Transverse colon (tissue), 4 donors: Measurements from ENCODE around the gene VAV2. TPM values are rescaled to one million over a fixed set of nuclear protein-coding genes. Genes with fewer than 3 reads are reported as not detected.

ENCODE experiments used
- DNase-seq: peaks from one replicate; pipeline ENCODE4 v3.0.0-alpha.2; 2019
- H3K27ac ChIP-seq, 4 donors: fragments of 200-600 bp; sonication (generic); 2 replicates each; pipeline ENCODE4 v1.5.1; 2016 to 2018; ENCODE audit warnings: inconsistent platforms in 4 of 4
- H3K27me3 ChIP-seq: fragments of 200-600 bp; sonication (generic); 2 replicates; pipeline ENCODE4 v1.5.1; 2017; ENCODE audit warnings: inconsistent platforms
- H3K36me3 ChIP-seq, 4 donors: fragments of 200-600 bp; sonication (generic); 2 replicates each; pipeline ENCODE4 v1.5.1; 2017 to 2019; ENCODE audit warnings: inconsistent platforms in 4 of 4
- H3K4me1 ChIP-seq, 4 donors: fragments of 200-600 bp; sonication (generic); 2 replicates each; pipeline ENCODE4 v1.5.1; 2017 to 2020; ENCODE audit warnings: inconsistent platforms in 4 of 4
- H3K4me3 ChIP-seq, 4 donors: fragments of 200-600 bp; sonication (generic); 1 replicate in 1 of 4; 2 replicates in 3 of 4; pipeline versions ENCODE4 v1.5.1 to v1.6.1; 2017 to 2019; ENCODE audit warnings: inconsistent platforms in 4 of 4
- H3K9me3 ChIP-seq, 2 donors: fragments of 200-600 bp; sonication (generic); 2 replicates each; pipeline ENCODE4 v1.5.1; 2017 to 2019; ENCODE audit warnings: inconsistent platforms in 2 of 2
- EP300 ChIP-seq: sonication (generic); formaldehyde crosslinking; IDR thresholded peaks from one replicate; pipeline ENCODE4 v1.6.1; 2017; ENCODE audit warnings: antibody characterized with exemption, low read depth
- POLR2A ChIP-seq: fragments of 450-650 bp; IDR thresholded peaks from one replicate; pipeline ENCODE4 v1.6.1; 2016; ENCODE audit warnings: antibody characterized with exemption, mild to moderate bottlenecking, moderate library complexity
- POLR2AphosphoS5 ChIP-seq, 3 donors: sonication (generic); formaldehyde crosslinking; IDR thresholded peaks; one replicate each; pipeline ENCODE4 v1.6.1; 2016; ENCODE audit warnings: antibody characterized with exemption in 3 of 3
- WGBS, 2 donors: methylation state at CpG; one replicate each; pipeline ENCODE4 v1.1.5; 2018; ENCODE audit warnings: low coverage in 1 of 2; 5-methylcytosine and 5-hydroxymethylcytosine counted together
- in situ Hi-C, 4 donors: fragments of 200-750 bp; cut with MboI; loops; one replicate each; pipeline versions ENCODE4 v1.15.0 to v1.15.1; 2017; ENCODE audit warnings: low sequenced_read_pairs in 3 of 4, low pct_ligation_motif_present in 1 of 4, low pct_unique_long_range_greater_than_20kb in 1 of 4
- intact Hi-C: fragments of 100-400 bp; cut with DNase I; formaldehyde crosslinking; loops from one replicate; pipeline ENCODE4 v1.15.1; 2023; ENCODE audit warnings: low total_unique reads
- total RNA-seq, 4 donors: library from RNA; depleted of rRNA; stranded (reverse); fragments of >200 nt; gene quantifications; one replicate each; pipeline ENCODE4 v1.1.0, GENCODE V29; 2016
- TF ChIP-seq, protein P1 (sequence below), 5 experiments: fragments of 200-600 bp in 3 of 5; fragments of 450-650 bp in 2 of 5; sonication (generic) in 3 of 5; IDR thresholded peaks; 1 replicate in 2 of 5; 2 replicates in 3 of 5; pipeline ENCODE4 v1.5.1; 2016 to 2017; ENCODE audit warnings: antibody characterized with exemption in 5 of 5, inconsistent platforms in 3 of 5, mild to moderate bottlenecking in 2 of 5, moderate library complexity in 1 of 5

Gene VAV2
- total RNA-seq, 4 donors from 2014 or later: 8.2 to 52.4 (median 24.5) TPM

DNA sequence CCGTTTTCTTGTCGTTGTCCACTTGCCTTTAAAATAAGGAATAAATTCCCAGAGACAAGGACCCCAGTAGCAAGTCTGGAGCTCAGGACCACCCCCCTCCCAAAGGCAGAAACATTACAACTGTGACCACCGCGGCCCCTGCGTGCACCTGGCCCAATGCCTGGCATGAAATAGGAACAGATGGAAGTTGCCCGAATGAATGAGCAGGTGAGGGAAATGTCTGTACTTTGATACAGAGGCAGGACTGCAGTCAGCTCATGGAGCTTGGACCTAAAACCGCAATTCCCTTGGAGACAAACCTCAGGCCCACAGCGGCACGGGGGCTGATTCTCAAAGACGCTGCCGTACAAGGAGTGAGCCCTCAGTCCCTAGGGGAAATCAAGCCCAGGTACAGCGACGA lies 198.7 kb downstream of the VAV2 start:
- H3K27me3 ChIP-seq: no peaks in the 10 kb centered on the region
- peaks cover 4 to 26% (median 19%) of the 10 kb centered on the region in 4 donors for H3K4me1 ChIP-seq
- no peak overlapping the region for H3K27ac ChIP-seq
- no peak for DNase-seq
- H3K36me3 ChIP-seq: no peaks in the 10 kb centered on the region
- TF ChIP-seq EP300: no peak
- TF ChIP-seq POLR2A: no peak
- TF ChIP-seq, protein P1, sequence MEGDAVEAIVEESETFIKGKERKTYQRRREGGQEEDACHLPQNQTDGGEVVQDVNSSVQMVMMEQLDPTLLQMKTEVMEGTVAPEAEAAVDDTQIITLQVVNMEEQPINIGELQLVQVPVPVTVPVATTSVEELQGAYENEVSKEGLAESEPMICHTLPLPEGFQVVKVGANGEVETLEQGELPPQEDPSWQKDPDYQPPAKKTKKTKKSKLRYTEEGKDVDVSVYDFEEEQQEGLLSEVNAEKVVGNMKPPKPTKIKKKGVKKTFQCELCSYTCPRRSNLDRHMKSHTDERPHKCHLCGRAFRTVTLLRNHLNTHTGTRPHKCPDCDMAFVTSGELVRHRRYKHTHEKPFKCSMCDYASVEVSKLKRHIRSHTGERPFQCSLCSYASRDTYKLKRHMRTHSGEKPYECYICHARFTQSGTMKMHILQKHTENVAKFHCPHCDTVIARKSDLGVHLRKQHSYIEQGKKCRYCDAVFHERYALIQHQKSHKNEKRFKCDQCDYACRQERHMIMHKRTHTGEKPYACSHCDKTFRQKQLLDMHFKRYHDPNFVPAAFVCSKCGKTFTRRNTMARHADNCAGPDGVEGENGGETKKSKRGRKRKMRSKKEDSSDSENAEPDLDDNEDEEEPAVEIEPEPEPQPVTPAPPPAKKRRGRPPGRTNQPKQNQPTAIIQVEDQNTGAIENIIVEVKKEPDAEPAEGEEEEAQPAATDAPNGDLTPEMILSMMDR (IDR thresholded peaks at IDR 0.05): no peak
- TF ChIP-seq POLR2AphosphoS5 (IDR thresholded peaks at IDR 0.05): no peak
- H3K4me3 ChIP-seq: no peak overlapping the region
- 18 to 55% methylated on average over 2 to 13 of the region's 13 CpGs for WGBS, 2 donors
- intact Hi-C loops (loop anchor here (10.0 kb wide), 1 partner anchor 301 kb away; no protein-coding TSS in a partner anchor), in situ Hi-C loops (loop anchor here in 3 of 4 donors (5.0 to 25.0 kb wide), 2 partner anchors 204 to 319 kb away; no protein-coding TSS in a partner anchor)
- H3K9me3 ChIP-seq: no peaks in the 10 kb centered on the region

DNA sequence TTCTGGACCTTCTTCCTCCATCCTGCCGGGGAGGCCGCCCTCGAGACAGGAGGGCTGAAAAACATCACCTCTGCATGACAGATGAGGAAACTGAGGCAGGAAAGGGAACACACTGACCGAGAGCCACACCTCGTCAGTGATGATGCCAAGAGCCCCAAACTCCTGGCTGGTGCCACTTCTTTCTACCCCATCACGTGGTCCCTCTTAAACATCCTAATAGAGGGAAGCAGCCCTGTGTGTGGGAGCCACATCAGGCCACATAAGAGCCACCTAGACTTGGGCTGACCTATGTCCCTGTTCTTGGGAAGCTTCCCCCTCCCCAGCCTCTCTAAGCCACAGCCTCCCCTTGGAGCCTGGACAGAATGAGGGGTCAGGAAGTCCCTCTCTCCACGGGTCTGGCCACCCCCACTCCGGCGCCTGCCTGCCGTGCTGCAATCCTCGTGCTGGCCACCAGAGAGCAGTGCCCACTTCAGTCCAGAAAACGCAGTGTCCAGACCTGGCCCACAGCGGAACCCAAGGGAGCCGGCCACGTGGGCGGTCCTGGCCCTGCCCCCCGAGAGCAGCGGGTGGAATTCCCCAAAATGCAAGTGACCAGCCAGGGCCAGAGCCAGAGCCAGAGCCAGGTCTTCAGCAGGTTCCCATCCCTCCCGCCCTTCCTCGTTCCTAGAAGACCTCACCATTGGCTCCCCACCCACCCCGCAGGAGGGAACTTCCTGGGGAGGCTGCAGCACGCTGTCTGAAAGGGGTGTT lies 199.2 kb downstream of the VAV2 start:
- Histone ChIP-seq H3K4me1 (peaks cover 4 to 31% (median 25%) of the 10 kb centered on the region in 4 donors), H3K4me3 (no peak overlapping the region), H3K27ac (no peak overlapping the region), H3K27me3 (no peaks in the 10 kb centered on the region), H3K36me3 (no peaks in the 10 kb centered on the region), H3K9me3 (no peaks in the 10 kb centered on the region)
- TF ChIP-seq POLR2A (no peak), EP300 (no peak), POLR2AphosphoS5 (IDR thresholded peaks at IDR 0.05) (no peak)
- TF ChIP-seq, protein P1 (IDR thresholded peaks at IDR 0.05): peak; percentile 92 to 97 (median 96)
- in situ Hi-C loops (loop anchor here in 3 of 4 donors (5.0 to 25.0 kb wide), 2 partner anchors 204 to 319 kb away; no protein-coding TSS in a partner anchor), intact Hi-C loops (loop anchor here (10.0 kb wide), 1 partner anchor 302 kb away; no protein-coding TSS in a partner anchor)
- DNase-seq: peak; percentile 77
- 26% methylated on average over 22 of the region's 22 CpGs; no CpG with 5 or more reads in 1 of the 2 donors for WGBS, 2 donors

DNA sequence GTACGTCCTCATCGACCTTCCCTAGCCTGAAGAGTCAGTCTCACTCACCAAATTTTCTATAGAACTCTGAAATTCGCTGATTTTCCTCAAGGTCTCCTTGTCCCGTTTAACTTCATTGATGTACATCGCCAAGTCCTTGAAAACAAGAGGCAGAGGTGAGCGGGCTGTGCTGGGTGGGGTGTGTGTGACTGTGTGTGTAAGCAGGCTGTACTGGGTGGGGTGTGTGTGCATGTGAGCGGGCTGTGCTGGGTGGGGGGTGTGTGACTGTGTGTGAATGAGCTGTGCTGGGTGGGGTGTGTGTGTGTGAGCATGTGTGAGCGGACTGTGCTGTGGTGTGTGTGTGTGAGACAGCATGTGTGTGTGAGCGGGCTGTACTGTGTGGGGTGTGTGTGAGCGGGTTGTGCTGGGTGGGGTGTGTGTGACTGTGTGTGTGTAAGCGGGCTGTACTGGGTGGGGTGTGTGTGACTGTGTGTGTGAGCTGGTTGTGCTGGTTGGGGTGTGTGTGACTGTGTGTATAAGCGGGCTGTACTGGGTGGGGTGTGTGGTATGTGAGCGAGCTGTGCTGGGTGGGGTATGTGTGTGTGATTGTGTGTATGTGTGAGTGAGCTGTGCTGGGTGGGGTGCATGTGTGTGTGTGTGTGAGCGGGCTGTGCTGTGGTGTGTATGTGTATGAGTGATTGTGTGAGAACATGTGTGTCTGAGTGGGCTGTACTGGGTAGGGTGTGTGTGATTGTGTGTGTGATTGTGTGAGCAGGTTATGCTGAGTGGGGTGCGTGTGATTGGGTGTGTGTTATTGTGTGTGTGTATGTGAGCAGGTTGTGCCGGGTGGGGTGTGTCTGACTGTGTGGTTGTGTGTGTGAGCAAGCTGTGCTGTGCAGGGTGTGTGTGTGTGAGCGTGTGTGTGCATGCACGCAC lies 200.1 kb downstream of the VAV2 start:
- TF ChIP-seq POLR2AphosphoS5 (IDR thresholded peaks at IDR 0.05): no peak
- TF ChIP-seq, protein P1 (IDR thresholded peaks at IDR 0.05): no peak
- TF ChIP-seq EP300: no peak
- no peak for TF ChIP-seq POLR2A

More for the DNA sequence above, 200.1 kb downstream of the VAV2 start:
- Histone ChIP-seq H3K4me3 (no peak overlapping the region), H3K27ac (no peak overlapping the region), H3K36me3 (no peaks in the 10 kb centered on the region), H3K4me1 (peaks cover 4 to 37% (median 29%) of the 10 kb centered on the region in 4 donors), H3K9me3 (no peaks in the 10 kb centered on the region), H3K27me3 (no peaks in the 10 kb centered on the region)
- DNase-seq: no peak
- 94 to 95% methylated on average over 8 to 18 of the region's 18 CpGs for WGBS, 2 donors
- intact Hi-C loops (loop anchor here (10.0 kb wide), 1 partner anchor 303 kb away; no protein-coding TSS in a partner anchor), in situ Hi-C loops (loop anchor here in 3 of 4 donors (5.0 to 25.0 kb wide), 2 partner anchors 205 to 320 kb away; no protein-coding TSS in a partner anchor)
